MCF 10A (cell line): ENCODE measurements around the gene LAMP5. TPM values are rescaled to one million over a fixed set of nuclear protein-coding genes. Genes with fewer than 3 reads are reported as not detected.

Experiments
- BruUV-seq: library from RNA; stranded (reverse); fragments of 400-500 nt; replicated peaks from 2 replicates; lab custom pipeline; 2021; lab: Mats Ljungman, UMichigan
- CTCF ChIA-PET: fragments of 300-600 bp; sonication (Branson Sonifier 250); formaldehyde crosslinking; extraction: SDS; loops from one replicate; lab custom pipeline; 2021; ENCODE audit warnings: antibody characterized with exemption, inconsistent platforms; lab: Yijun Ruan, JAX
- POLR2A ChIA-PET: fragments of 300-600, 350-650 bp; sonication (Branson Sonifier 250); formaldehyde crosslinking; extraction: SDS; loops from one replicate; lab custom pipeline; 2020; ENCODE audit warnings: antibody characterized with exemption, inconsistent platforms; lab: Yijun Ruan, JAX
- DNase-seq: peaks from one replicate; pipeline ENCODE4 v3.0.0-alpha.2; 2018; ENCODE audit not compliant: unreplicated experiment
- H3K27ac Mint-ChIP-seq: one replicate; pipeline ENCODE4 v1.8.0; 2022; ENCODE audit warnings: mild to moderate bottlenecking, low read depth, mixed read lengths; ENCODE audit not compliant: unreplicated experiment
- H3K27me3 Mint-ChIP-seq: one replicate; pipeline ENCODE4 v1.8.0; 2022; ENCODE audit warnings: mixed read lengths; ENCODE audit not compliant: insufficient read depth, unreplicated experiment
- H3K36me3 Mint-ChIP-seq: one replicate; pipeline ENCODE4 v1.8.0; 2022; ENCODE audit warnings: mild to moderate bottlenecking, moderate library complexity, mixed read lengths; ENCODE audit not compliant: insufficient read depth, unreplicated experiment
- H3K4me1 Mint-ChIP-seq: one replicate; pipeline ENCODE4 v1.8.0; 2022; ENCODE audit warnings: mixed read lengths; ENCODE audit not compliant: insufficient read depth, unreplicated experiment
- H3K4me3 Mint-ChIP-seq: one replicate; pipeline ENCODE4 v1.8.0; 2022; ENCODE audit warnings: mild to moderate bottlenecking, moderate library complexity, mixed read lengths; ENCODE audit not compliant: unreplicated experiment
- H3K9me3 Mint-ChIP-seq: one replicate; pipeline ENCODE4 v1.8.0; 2022; ENCODE audit warnings: mixed read lengths; ENCODE audit not compliant: unreplicated experiment
- CTCF ChIP-seq: fragments of 200-600 bp; IDR thresholded peaks from one replicate; pipeline ENCODE4 v1.8.0; 2022; ENCODE audit warnings: antibody characterized with exemption, mild to moderate bottlenecking; ENCODE audit not compliant: unreplicated experiment
- intact Hi-C: fragments of 100-400 bp; cut with micrococcal nuclease; formaldehyde crosslinking; loops from 2 replicates; pipeline ENCODE4 v1.14.1; 2022
- total RNA-seq: library from RNA; stranded (reverse); gene quantifications from 2 replicates; pipeline ENCODE4 v1.2.3, GENCODE V29; 2022

The LAMP5 gene
- total RNA-seq, 1 experiment from 2014 or later = not detected

DNA sequence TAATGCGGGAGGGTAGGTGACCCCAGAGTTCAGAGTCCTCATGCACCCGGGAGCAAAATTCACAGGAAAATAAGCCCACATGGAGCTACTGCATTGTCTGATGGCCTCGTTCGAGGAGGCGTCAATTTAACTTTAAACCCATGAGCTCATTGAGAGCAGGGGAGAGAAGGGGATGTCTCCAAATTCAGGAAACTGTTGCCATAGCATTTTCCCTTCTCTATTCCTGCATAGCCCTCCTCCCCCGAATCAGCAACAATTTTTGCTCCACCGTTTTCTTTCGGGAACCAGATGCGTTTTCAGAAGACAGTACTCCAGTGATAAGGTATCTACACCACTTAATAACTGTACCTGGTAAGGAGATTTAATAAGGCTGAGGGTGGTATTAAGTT, 324 bp upstream of the LAMP5 start:
- Mint-ChIP-seq H3K4me1 (no peaks in the 10 kb centered on the region), H3K4me3 (no peak overlapping the region), H3K27me3 (no peaks in the 10 kb centered on the region), H3K9me3 (no peaks in the 10 kb centered on the region), H3K27ac (no peak overlapping the region), H3K36me3 (no peaks in the 10 kb centered on the region)
- intact Hi-C loops = no loop called here
- no peak for DNase-seq
- BruUV-seq = no TSS peak
- TF ChIP-seq CTCF = no peak
- ChIA-PET POLR2A (no interaction called here), CTCF (interaction anchor here (1.0 kb wide), 1 partner anchor 107 kb away, joined by 6 read pairs; no protein-coding TSS in a partner anchor)

DNA sequence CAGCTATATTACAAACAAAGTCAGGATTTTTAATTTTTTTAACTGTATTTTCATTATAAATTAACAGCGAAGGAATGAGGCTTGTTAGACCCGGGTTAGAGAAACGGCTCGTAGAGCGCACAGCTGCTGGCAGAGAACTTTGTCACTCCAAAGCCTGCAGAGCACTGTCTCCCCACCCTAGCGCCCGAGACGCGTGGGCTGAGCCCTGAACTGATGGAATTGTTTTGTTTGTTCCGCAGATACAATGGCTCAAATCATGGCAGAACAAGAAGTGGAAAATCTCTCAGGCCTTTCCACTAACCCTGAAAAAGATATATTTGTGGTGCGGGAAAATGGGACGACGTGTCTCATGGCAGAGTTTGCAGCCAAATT, 810 bp downstream of the LAMP5 start:
- H3K27me3 Mint-ChIP-seq = no peaks in the 10 kb centered on the region
- no peaks in the 10 kb centered on the region for H3K4me1 Mint-ChIP-seq
- ChIA-PET POLR2A (no interaction called here), CTCF (interaction anchor here (0.6 to 0.7 kb wide), 3 partner anchors 93 to 952 kb away, joined by 3 read pairs; no protein-coding TSS in a partner anchor)
- DNase-seq = no peak
- no peaks in the 10 kb centered on the region for H3K9me3 Mint-ChIP-seq
- BruUV-seq = no TSS peak
- no peak overlapping the region for H3K27ac Mint-ChIP-seq
- no peak overlapping the region for H3K4me3 Mint-ChIP-seq
- no peak for TF ChIP-seq CTCF
- intact Hi-C loops = no loop called here
- no peaks in the 10 kb centered on the region for H3K36me3 Mint-ChIP-seq

GRCh38 chr20:9515741-9516233, 1.4 kb downstream of the LAMP5 start:
- intact Hi-C loops = no loop called here
- BruUV-seq = no TSS peak
- no peak for DNase-seq
- Mint-ChIP-seq H3K4me1 (no peaks in the 10 kb centered on the region), H3K4me3 (no peak overlapping the region), H3K27ac (no peak overlapping the region), H3K9me3 (no peaks in the 10 kb centered on the region), H3K36me3 (no peaks in the 10 kb centered on the region), H3K27me3 (no peaks in the 10 kb centered on the region)
- no peak for TF ChIP-seq CTCF
- POLR2A ChIA-PET = no interaction called here
- CTCF ChIA-PET = interaction anchor here (0.5 to 0.6 kb wide), 2 partner anchors 75 to 951 kb away, joined by 3 read pairs; no protein-coding TSS in a partner anchor

DNA sequence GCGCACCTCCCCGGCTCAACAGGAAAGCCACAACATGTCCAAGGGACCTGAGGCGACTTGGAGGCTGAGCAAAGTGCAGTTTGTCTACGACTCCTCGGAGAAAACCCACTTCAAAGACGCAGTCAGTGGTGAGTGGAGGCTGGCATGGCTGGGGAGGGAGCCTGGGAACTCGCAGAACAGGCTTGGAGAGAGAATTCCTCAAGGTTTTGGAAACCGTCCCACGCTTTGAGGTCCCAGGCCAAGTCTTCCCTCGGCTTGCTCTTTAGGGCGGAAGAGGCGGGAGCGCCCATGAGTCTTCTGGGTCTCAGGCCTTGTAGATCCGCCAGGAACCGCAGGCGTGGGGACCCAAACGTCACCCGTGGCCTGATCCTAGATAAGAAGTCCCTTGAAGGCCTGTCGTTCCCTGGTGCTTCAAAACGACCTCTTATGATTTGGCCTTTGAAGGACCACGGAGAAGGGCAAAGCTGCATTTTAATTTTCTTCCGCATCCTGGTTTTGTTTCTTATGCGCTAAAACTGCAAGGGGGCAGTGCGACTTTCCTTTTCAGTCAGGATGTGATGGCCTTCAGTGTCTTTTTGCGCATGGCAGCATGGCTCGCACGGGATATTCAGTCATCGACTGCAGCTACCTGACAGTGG, 2.0 kb downstream of the LAMP5 start:
- TF ChIP-seq CTCF = no peak
- Mint-ChIP-seq H3K4me1 (no peaks in the 10 kb centered on the region), H3K4me3 (no peak overlapping the region), H3K27me3 (no peaks in the 10 kb centered on the region), H3K9me3 (no peaks in the 10 kb centered on the region), H3K36me3 (no peaks in the 10 kb centered on the region), H3K27ac (no peak overlapping the region)
- intact Hi-C loops = no loop called here
- POLR2A ChIA-PET = no interaction called here
- CTCF ChIA-PET = interaction anchor here (0.5 kb wide), 1 partner anchor 76 kb away, joined by 3 read pairs; no protein-coding TSS in a partner anchor
- no peak for DNase-seq
- BruUV-seq = no TSS peak
